ENCODE results near the gene KRTAP4-5.
A peak's percentile ranks its signal among the peaks of the same experiment; 100 is the strongest.
"Not testable (repeated sequence)": the region's sequence is repeated elsewhere in the genome, so short reads cannot be mapped to it uniquely, and the experiment has no call there.

The KRTAP4-5 gene

DNA sequence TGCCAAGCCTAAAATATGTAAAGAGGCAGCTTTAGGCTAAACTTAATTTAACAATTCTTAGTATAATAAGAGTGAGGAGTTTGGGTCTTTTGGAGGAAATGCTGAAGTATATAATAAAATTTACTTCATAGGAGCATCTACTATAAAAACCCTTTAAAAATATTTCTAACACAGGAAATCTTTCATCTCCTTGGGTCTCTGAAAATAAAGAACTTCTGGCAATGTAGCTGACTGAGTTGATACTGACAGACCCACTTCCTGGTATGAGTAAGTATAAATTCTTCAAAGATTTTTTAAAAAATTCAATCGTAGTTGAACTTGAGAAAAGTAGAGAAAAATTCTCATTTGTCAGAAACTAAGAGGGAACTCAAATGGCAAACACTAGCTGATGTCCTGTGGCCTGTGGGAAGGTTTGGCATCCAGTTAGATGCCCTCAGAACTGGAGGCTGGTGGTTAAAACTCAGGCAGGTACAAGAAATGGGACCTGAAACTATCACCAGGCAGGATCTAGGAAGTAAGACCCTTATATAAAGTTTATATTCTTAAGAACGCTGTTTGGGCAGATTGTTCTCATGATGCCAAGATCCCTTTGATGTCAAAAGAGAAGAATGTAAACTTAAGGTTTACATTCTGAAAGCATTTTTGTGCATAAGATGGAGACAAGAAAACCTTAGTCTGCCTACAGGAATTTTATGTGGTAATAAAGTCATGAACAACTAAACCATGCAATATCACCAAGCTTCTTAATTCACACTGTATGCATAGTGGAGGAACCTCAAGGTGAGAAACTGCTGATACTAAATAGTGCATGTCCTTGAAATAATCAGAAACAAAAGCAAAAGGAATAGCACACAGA lies 15.5 kb downstream of the KRTAP4-5 start:
- no peak overlapping the region for H3K4me3 ChIP-seq (replicated peaks in 1 of 2; ENCODE audit: low read depth in 2 of 2, low read length in 2 of 2)
- DNase-seq (ENCODE audit: low read depth in 2 of 2) = no peak
- TF ChIP-seq, protein P1, sequence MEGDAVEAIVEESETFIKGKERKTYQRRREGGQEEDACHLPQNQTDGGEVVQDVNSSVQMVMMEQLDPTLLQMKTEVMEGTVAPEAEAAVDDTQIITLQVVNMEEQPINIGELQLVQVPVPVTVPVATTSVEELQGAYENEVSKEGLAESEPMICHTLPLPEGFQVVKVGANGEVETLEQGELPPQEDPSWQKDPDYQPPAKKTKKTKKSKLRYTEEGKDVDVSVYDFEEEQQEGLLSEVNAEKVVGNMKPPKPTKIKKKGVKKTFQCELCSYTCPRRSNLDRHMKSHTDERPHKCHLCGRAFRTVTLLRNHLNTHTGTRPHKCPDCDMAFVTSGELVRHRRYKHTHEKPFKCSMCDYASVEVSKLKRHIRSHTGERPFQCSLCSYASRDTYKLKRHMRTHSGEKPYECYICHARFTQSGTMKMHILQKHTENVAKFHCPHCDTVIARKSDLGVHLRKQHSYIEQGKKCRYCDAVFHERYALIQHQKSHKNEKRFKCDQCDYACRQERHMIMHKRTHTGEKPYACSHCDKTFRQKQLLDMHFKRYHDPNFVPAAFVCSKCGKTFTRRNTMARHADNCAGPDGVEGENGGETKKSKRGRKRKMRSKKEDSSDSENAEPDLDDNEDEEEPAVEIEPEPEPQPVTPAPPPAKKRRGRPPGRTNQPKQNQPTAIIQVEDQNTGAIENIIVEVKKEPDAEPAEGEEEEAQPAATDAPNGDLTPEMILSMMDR (IDR thresholded peaks at IDR 0.05; ENCODE audit: low read depth, low read length) = no peak

GRCh38 chr17:41131979-41132378 lies 17.6 kb downstream of the KRTAP4-5 start:
- no peak overlapping the region for H3K4me3 ChIP-seq (replicated peaks in 1 of 2; ENCODE audit: low read depth in 2 of 2, low read length in 2 of 2)
- TF ChIP-seq, protein P1 (IDR thresholded peaks at IDR 0.05; ENCODE audit: low read depth, low read length) = no peak
- peak in 1 of 2 donors; percentile 12 for DNase-seq (ENCODE audit: low read depth in 2 of 2)

DNA sequence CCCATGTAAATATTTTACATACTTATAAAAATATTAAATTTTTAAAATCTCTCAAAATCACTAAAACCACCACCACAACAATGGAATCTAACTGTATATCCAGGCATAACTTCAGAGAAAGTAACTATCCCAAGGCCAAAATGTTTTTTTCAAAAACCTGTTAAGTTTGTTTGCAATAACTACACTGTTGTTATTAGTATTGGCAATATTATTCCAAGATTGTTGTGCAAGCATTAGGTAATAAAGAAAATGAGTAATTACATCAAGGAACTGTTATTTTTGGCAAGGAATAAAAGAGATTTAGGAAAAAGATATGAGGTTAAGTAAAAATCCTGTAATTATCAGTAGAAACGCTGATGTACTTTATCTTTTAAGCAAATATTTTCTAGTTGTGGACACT lies 22.3 kb downstream of the KRTAP4-5 start:
- TF ChIP-seq, protein P1 (IDR thresholded peaks at IDR 0.05; ENCODE audit: low read depth, low read length) = no peak
- H3K4me3 ChIP-seq (replicated peaks in 1 of 2; ENCODE audit: low read depth in 2 of 2, low read length in 2 of 2) = no peak overlapping the region
- DNase-seq (ENCODE audit: low read depth in 2 of 2) = no peak

DNA sequence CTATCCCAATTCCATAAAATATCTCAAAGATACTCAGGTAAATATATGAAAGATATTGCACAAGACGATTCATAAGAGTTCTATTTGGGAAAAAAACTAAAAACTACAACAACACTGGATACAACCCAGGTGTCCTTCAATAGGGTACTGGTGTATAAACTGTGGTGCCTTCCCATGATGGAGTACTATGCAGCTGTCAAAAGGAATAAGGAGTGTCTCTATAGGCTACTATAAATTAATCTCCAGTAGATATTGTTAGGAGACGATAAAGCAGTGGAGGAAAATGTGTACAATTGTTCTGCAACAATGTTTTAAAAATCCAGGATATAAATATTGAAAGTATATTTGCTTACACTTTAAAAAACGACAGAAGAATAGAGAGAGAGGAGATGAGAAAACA lies 23.2 kb downstream of the KRTAP4-5 start:
- no peak for DNase-seq (ENCODE audit: low read depth in 2 of 2)
- TF ChIP-seq, protein P1 (IDR thresholded peaks at IDR 0.05; ENCODE audit: low read depth, low read length) = no peak
- no peak overlapping the region for H3K4me3 ChIP-seq (replicated peaks in 1 of 2; ENCODE audit: low read depth in 2 of 2, low read length in 2 of 2)

DNA sequence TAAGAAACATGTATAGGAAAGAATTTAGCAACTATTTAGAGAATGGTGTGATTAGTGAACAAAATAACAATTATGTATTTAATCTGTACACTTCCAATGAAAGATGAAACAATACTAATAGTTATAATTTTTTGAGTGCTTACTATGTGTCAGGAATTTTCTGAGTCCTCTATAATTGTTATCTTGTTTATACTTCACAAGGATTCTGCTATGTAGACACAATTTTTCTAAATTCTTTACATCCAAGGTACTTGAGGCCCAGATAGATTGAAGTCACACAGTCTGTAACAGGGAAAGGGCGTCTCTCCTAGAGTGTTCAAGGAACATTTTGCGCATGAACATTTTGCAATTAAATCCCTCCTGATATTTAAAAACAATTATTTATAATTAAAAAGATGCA lies 24.6 kb downstream of the KRTAP4-5 start:
- H3K4me3 ChIP-seq (replicated peaks in 1 of 2; ENCODE audit: low read depth in 2 of 2, low read length in 2 of 2) = no peak overlapping the region
- DNase-seq (ENCODE audit: low read depth in 2 of 2) = no peak
- TF ChIP-seq, protein P1 (IDR thresholded peaks at IDR 0.05; ENCODE audit: low read depth, low read length) = no peak

- not testable (repeated sequence) for H3K4me3 ChIP-seq (replicated peaks in 1 of 2; ENCODE audit: low read depth in 2 of 2, low read length in 2 of 2); DNase-seq (ENCODE audit: low read depth in 2 of 2)
Measured at GRCh38 chr17:41123991-41124371, 25.6 kb downstream of the KRTAP4-5 start, which contains the start of gene KRTAP4-12. KRTAP4-12 (minus strand) TSS chr17:41124182; CDS start chr17:41124122, 60 bp downstream.

DNA sequence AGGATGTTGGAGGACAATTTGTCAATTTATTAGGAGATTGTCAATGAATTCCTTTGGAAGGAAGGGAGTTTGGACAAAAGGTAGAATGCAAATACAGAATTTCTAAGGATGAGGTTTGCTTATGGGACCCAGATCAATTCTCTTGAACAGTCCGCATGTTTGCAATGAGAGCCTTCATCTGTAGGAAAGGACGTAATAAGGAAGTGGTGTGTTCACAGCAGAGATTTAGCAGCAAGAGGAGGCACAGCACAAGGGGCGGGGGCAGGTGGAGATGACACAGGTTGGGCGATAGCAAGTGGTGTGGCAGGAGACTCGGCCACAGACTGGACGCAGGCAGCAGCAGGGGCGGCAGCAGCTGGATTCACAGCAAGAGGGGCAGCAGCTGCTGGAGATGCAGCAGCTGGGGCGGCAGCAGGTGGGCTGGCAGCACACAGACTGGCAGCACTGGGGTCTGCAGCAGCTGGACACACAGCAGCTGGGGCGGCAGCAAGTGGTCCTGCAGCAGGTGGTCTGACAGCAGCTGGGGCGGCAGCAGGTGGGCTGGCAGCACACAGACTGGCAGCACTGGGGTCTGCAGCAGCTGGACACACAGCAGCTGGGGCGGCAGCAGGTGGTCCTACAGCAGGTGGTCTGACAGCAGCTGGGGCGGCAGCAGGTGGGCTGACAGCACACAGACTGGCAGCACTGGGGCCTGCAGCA lies 26.2 kb downstream of the KRTAP4-5 start:
- not testable (repeated sequence) for H3K4me3 ChIP-seq (replicated peaks in 1 of 2; ENCODE audit: low read depth in 2 of 2, low read length in 2 of 2); DNase-seq (ENCODE audit: low read depth in 2 of 2)
